ENCODE results near the gene HOXD4. TPM values are rescaled to one million over a fixed set of nuclear protein-coding genes. Genes with fewer than 3 reads are reported as not detected.

Gene HOXD4
- total RNA-seq, 1 experiment from 2014 or later = 1.4 TPM

DNA sequence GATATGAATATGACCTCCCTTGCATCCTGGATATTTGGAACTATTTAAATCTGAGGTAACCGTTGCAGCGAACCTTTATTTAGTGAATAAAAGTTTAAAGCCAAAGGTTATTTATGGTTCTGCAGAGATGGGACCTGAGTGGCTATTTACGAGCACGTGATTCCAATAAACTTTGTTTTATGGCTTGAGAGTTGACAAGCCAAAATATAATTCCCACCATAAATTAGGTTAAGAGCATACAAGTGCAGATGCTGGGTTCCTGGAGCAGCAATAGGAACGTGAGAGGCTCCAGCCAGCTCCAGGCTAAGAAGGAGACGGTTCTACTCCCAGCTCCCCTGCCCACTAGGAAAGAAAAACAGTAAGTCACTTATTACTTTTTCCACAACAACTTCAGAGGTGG is 5.2 kb upstream of the HOXD4 start:
- in situ Hi-C loops (cut with HindIII; ENCODE audit: low pct_unique_long_range_greater_than_20kb, low sequenced_read_pairs) (no loop called here), intact Hi-C loops (cut with micrococcal nuclease; ENCODE audit: unreplicated experiment) (no loop called here)

DNA sequence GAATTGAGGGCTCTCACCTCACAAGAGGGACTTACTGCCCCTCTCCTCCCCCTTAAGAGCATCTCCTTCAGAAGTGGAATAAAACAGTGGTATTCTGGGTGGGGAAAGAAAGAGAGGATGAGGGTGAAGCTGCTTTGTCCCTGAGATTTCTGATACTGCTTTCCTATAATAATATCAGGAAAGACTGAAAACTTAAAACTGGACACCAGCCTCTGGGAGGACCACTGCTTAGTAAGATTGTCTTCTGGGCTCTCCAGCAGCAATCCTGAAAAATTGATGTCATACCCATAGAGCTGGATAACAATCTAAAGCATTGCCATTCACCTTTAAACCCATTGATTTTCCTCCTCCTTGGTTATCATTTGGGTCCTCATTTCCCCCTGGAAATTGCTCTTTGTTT is 4.7 kb upstream of the HOXD4 start:
- no peaks in the 10 kb centered on the region for H3K4me1 ChIP-seq (ENCODE audit: control insufficient read depth, insufficient read depth, low read length)
- H3K27ac ChIP-seq (ENCODE audit: low read length) = no peak overlapping the region
- H3K36me3 ChIP-seq (ENCODE audit: control insufficient read depth, insufficient read depth, low read length) = no peaks in the 10 kb centered on the region
- no peaks in the 10 kb centered on the region for H3K9me3 ChIP-seq (ENCODE audit: control insufficient read depth, insufficient read depth, low read depth, low read length)
- POLR2A ChIA-PET = no interaction called here
- BruUV-seq (replicated peaks) = no TSS peak
- in situ Hi-C loops (cut with HindIII; ENCODE audit: low pct_unique_long_range_greater_than_20kb, low sequenced_read_pairs) (no loop called here), intact Hi-C loops (cut with micrococcal nuclease; ENCODE audit: unreplicated experiment) (no loop called here)
- H3K4me3 ChIP-seq (ENCODE audit: low read depth in 2 of 2, low read length in 2 of 2) = no peak overlapping the region
- CTCF ChIA-PET = interaction anchor here (0.5 kb wide), 1 partner anchor 60 kb away, joined by 4 read pairs; no protein-coding TSS in a partner anchor
- no peak for DNase-seq (ENCODE audit: low read depth, low spot score)
- no peak for ATAC-seq
- TF ChIP-seq CTCF (IDR thresholded peaks at IDR 0.05) = no peak
- no peaks in the 10 kb centered on the region for H3K27me3 ChIP-seq (ENCODE audit: control insufficient read depth, insufficient read depth, low read length)

More for the DNA sequence above, 5.2 kb upstream of the HOXD4 start:
- ChIA-PET CTCF (interaction anchor here (0.5 to 0.6 kb wide), 2 partner anchors 61 to 309 kb away, joined by 4 to 5 read pairs; no protein-coding TSS in a partner anchor), POLR2A (no interaction called here)
- ATAC-seq = no peak
- no peak for DNase-seq (ENCODE audit: low read depth, low spot score)
- BruUV-seq (replicated peaks) = no TSS peak
- TF ChIP-seq POLR2AphosphoS5 (IDR thresholded peaks at IDR 0.05; ENCODE audit: low read depth, low read length) (no peak), SIN3A (IDR thresholded peaks at IDR 0.05; ENCODE audit: borderline replicate concordance, insufficient read depth, low read depth, low read length) (no peak), REST (IDR thresholded peaks at IDR 0.05; ENCODE audit: insufficient read depth in 1 of 2, low read depth in 2 of 2, low read length in 1 of 2) (no peak), TCF7L2 (IDR thresholded peaks at IDR 0.05; ENCODE audit: low read depth, low read length) (no peak), CTCF (IDR thresholded peaks at IDR 0.05) (no peak)
- Histone ChIP-seq H3K4me3 (ENCODE audit: low read depth in 2 of 2, low read length in 2 of 2) (no peak overlapping the region), H3K27me3 (ENCODE audit: control insufficient read depth, insufficient read depth, low read length) (no peaks in the 10 kb centered on the region), H3K4me1 (ENCODE audit: control insufficient read depth, insufficient read depth, low read length) (no peaks in the 10 kb centered on the region), H3K36me3 (ENCODE audit: control insufficient read depth, insufficient read depth, low read length) (no peaks in the 10 kb centered on the region), H3K9me3 (ENCODE audit: control insufficient read depth, insufficient read depth, low read depth, low read length) (no peaks in the 10 kb centered on the region), H3K27ac (ENCODE audit: low read length) (no peak overlapping the region)
